GM19025 (cell line): ENCODE measurements around the gene APOL6.

ENCODE experiments used
- ATAC-seq: cut with Tn5 transposase; IDR thresholded peaks from one replicate; pipeline ENCODE4 v1.9.1; 2021; ENCODE audit warnings: mild to moderate bottlenecking, low read depth, moderate library complexity; ENCODE audit not compliant: unreplicated experiment

Gene APOL6

GRCh38 chr22:35711336-35711735 lies 63.1 kb downstream of the APOL6 start:
- no peak for ATAC-seq

- ATAC-seq = no peak
Measured at GRCh38 chr22:35712672-35713071, 64.4 kb downstream of the APOL6 start.

- ATAC-seq = no peak
Measured at GRCh38 chr22:35717572-35717971, 69.3 kb downstream of the APOL6 start, which contains the start of gene APOL5. APOL5 (plus strand) TSS chr22:35717872; CDS start chr22:35717872, 0 bp downstream.
